ENCODE measurements around the gene CORO6.

CORO6 gene

DNA sequence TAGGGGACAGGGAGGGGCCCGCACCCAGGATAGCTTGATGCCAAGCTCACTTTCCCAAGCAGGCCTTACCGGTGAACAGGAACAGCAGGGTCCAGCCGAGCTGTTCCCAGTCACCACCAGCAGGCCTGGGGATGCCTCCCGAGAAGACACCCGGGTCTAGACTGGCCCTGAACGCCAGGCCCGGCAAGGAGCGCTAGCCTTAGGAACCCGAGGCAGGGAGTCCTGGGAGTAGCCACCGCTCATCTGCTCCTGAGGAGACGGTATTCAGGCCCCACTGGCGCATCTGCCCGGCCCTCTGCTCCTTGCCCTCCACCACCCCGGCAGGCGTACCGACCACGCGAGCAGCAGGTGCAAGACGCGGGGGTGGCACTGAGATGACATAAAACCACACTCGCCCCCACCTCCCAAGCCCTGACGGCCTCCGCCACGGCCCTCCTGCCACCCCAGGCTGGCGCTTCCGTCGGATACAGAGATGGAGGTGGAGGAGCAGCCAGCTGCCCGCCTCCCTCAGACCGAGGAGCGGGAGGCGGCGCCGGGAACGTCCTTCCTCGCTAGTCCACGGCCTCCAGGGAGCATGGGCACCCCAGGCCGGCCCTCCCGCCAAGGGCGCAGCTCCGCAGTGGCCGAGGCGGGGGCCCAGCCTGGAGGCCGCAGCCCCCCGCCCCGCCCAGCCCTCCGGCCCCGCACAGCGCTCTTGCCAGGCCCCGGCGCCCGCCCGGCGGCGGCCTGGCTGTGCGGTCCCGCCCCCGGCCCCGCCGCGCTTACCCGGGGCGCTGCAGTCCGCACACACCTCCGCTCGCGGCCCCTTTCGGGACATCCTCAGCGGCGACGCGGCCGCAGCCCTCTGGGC lies 33.9 kb downstream of the CORO6 start:
- peaks cover 4% of the 10 kb centered on the region for H3K36me3 Mint-ChIP-seq
- peaks cover under 1% of the 10 kb centered on the region for H3K27me3 Mint-ChIP-seq
- peak overlapping the region; percentile 66 for H3K27ac Mint-ChIP-seq
- H3K9me3 Mint-ChIP-seq: no peaks in the 10 kb centered on the region
- H3K4me1 Mint-ChIP-seq: peaks cover 77% of the 10 kb centered on the region
- CTCF ChIA-PET: interaction anchor here (0.9 to 1.8 kb wide), 7 partner anchors 9 to 433 kb away, joined by 3 to 9 read pairs (median 4); no protein-coding TSS in a partner anchor
- peak overlapping the region; percentile 93 for H3K4me3 Mint-ChIP-seq
- DNase-seq: peak; percentile 64

DNA sequence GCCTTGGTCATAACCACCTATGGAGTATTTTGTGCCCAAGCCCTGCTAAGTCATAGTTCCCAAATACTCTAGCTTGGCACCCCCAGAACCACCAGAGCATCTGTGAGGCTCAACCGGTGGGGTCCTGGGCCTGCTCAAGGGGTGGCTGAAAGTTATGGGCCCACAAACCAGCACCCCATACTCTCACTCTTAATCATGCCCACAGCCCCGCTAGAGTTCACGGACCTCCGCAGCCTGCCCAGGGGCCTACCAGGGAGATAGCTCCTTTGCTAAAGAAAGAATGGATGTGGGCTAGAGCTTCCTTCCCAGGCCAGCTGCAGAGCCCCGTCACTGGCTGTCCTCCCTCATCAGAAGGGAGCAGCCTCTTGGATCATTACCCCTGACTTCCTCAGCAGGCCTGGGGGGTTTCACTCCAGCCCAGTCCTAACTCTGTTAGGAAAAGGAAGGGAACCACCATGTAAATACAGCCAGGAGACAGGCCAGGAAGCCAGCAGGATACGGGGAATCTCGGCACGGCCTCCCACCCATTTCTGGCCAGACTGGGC lies 34.6 kb downstream of the CORO6 start:
- Mint-ChIP-seq H3K27me3 (no peaks in the 10 kb centered on the region), H3K4me3 (peak overlapping the region; percentile 93), H3K36me3 (peaks cover 9% of the 10 kb centered on the region), H3K9me3 (no peaks in the 10 kb centered on the region), H3K27ac (peak overlapping the region; percentile 85), H3K4me1 (peaks cover 81% of the 10 kb centered on the region)
- no peak for DNase-seq
- CTCF ChIA-PET: interaction anchor here (0.8 to 1.8 kb wide), 8 partner anchors 9 to 433 kb away, joined by 3 to 9 read pairs (median 4); no protein-coding TSS in a partner anchor

DNA sequence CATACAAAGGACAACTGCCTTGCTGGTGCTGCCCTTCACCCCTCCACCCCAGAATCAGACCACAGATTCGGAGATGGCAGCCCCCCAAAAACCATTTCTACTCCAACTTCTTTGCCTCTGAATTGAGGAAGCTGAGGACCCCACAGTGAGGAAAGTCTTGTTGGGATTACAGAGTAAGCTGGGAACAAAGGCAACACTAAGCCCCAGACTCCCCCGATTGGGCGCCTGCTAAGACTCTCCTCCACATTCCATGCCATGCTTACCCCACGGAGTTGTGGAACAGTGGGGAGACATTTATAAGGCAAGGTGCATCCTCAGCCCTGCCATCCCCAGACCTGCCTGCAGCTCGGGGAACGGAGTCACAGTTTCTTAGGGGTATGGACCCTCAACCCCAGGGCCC lies 35.1 kb downstream of the CORO6 start:
- Mint-ChIP-seq H3K9me3 (no peaks in the 10 kb centered on the region), H3K27ac (peak overlapping the region; percentile 85), H3K4me3 (peak overlapping the region; percentile 93), H3K36me3 (peaks cover 13% of the 10 kb centered on the region), H3K4me1 (peaks cover 77% of the 10 kb centered on the region), H3K27me3 (no peaks in the 10 kb centered on the region)
- CTCF ChIA-PET: interaction anchor here (0.8 to 1.8 kb wide), 8 partner anchors 8 to 434 kb away, joined by 3 to 7 read pairs (median 4); no protein-coding TSS in a partner anchor
- no peak for DNase-seq

DNA sequence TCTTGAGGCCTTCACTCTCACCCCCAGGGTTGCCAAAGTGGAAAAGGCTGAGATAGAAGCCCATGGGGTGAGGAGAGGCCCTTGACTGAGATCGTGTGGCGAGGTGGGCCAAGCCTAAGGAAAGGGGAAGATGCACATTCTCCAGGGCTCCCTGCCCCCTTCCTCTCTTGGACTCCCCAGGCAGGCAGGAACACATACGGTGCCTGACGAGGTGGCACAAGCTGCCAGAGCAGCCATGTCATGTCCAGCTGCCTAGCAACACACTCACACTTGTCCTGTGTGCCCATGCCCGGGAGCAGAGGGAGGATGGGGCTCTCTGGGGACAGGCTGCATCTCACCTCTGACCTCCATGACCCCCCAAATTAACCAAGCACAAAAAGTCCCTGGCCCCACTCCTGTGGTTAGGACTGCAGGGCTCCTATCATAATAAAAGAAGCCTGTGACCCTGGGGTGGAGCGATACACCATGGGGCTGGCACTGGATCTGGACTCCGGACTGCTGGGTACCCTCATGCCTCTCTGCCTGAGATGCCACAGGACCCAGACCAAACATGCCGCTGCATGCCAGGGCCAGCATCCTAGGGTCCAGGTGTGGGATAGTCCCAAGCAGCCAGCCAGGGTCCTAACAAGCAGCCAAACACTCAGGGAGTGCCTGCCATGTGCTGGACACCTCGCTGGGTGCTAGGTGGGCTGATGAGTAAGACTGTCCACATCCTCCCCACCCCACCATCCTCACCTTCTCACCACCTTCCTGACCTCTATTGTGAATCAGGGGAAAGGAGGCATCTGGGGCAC lies 35.8 kb downstream of the CORO6 start:
- H3K4me1 Mint-ChIP-seq: peaks cover 72% of the 10 kb centered on the region
- DNase-seq: no peak
- H3K27me3 Mint-ChIP-seq: no peaks in the 10 kb centered on the region
- no peaks in the 10 kb centered on the region for H3K9me3 Mint-ChIP-seq
- CTCF ChIA-PET: interaction anchor here (0.8 to 1.9 kb wide), 6 partner anchors 7 to 217 kb away, joined by 3 to 7 read pairs (median 4); no protein-coding TSS in a partner anchor
- H3K36me3 Mint-ChIP-seq: peaks cover 21% of the 10 kb centered on the region
- H3K4me3 Mint-ChIP-seq: peak overlapping the region; percentile 93
- H3K27ac Mint-ChIP-seq: peak overlapping the region; percentile 11

DNA sequence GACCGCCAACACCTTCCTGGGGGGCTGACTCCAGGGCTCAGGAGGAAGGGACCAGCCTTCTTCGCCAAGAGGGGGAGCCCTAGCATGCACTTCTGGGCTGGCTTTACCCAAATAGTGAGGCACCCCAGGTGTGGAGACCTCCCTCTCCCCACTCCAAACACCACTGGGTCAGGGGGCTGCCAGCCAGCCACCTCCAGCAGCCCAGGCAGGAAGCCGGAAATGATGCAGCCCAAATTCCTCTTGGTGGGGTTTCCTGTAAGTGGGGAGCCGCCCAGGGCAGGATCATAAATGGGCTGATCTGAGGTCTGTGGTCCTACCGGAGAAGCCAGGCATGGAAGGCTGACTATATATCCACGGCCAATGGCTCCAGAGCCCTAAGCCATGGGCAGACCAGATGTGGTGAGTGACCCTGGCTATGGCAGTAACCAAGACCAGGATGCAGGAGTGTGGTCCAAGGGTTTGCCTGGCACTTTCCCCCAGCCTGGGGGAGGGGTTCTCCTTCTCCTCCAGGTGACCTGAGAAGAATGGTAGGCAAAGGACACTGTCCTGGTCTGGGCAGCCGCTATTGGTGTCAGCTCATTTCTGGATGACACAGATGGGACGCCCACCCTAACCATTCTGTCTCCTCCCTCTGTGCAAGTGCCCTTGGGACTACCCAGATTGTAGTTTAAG lies 37.5 kb downstream of the CORO6 start:
- CTCF ChIA-PET: interaction anchor here (1.7 to 2.5 kb wide), 3 partner anchors 9 to 32 kb away, joined by 5 to 14 read pairs (median 7); no protein-coding TSS in a partner anchor
- no peaks in the 10 kb centered on the region for H3K9me3 Mint-ChIP-seq
- H3K4me1 Mint-ChIP-seq: peaks cover 60% of the 10 kb centered on the region
- H3K27ac Mint-ChIP-seq: peak overlapping the region; percentile 84
- H3K27me3 Mint-ChIP-seq: no peaks in the 10 kb centered on the region
- peaks cover 25% of the 10 kb centered on the region for H3K36me3 Mint-ChIP-seq
- peak; percentile 57 for DNase-seq
- H3K4me3 Mint-ChIP-seq: peak overlapping the region; percentile 60

DNA sequence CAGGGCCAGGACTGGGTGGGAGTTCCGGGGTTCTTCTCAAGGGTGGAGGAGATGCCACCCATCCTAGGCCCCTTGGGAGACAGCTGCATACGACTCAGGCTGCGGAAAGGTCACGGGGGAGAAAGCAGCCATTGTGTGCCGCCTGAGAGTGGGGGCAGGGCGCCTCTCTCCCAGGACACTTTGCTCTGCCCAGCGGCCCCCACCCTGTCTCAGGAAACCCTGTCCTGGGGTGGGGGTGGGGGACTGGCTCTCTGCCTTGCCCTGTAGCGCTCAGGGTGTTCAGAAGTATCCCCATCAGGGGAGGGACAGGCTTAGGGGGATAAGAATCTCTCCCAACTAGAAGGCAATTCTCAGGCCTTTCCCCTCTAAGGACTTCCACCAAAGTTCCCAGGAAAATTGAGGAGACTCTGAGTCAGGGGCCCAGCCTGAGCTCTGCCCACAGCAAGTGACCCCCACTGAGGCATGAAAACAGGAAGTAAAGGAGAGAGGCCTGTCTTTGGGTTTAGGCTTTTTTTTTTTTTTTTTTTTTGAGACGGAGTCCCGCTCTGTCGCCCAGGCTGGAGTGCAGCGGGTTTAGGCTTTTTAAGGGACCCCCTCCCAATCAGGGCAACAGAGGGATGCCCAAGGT lies 38.1 kb downstream of the CORO6 start:
- Mint-ChIP-seq H3K36me3 (peaks cover 30% of the 10 kb centered on the region), H3K4me3 (peak overlapping the region; percentile 60), H3K27ac (peak overlapping the region; percentile 84), H3K9me3 (no peaks in the 10 kb centered on the region), H3K4me1 (peaks cover 60% of the 10 kb centered on the region), H3K27me3 (no peaks in the 10 kb centered on the region)
- CTCF ChIA-PET: interaction anchor here (1.3 to 2.5 kb wide), 3 partner anchors 8 to 33 kb away, joined by 4 to 14 read pairs (median 5); no protein-coding TSS in a partner anchor
- DNase-seq: no peak

DNA sequence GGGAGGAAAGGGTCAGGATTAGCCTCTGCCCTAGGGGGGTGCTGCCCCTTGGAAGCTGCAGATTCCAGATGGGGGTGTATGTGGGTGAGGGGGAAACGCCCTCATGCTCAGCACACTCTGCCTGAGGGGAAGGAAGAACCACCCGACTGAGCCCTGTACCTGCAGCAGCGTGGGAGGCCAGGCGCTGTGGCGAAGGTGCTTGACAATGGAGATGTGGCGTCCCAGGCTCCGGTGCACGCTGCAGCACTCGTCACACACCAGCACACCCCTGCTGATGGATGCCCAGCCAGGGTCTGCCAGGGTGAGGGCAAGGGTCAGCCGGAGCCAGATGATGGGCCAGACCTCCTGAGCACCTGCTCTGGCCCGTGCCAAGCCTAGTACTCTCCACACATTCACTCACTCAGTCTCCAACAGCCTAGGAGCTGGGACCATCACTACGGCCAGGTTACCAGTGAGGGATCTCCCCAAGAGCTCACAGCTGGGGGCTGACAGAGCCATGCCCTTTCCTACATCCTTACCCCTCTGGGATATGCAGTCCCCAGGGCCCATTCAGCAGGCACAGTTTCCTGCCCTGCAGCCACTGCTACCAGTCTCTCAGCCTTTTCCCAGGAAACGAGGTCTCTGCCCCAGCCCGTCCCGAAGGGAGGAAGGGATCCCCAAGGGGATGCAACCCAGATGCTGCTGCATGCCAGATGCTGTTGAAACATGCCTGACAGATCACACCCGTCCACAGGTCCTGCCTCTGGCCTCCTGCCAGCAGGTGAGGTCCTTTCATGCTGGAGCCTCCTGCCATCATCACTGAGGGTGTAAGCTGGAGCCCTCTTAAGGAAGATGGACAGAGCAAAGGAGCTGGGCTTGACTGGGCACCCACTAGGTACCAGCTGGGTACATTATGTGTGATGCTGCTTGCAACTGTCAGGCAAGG lies 39.1 kb downstream of the CORO6 start:
- Mint-ChIP-seq H3K27ac (peak overlapping the region; percentile 84), H3K9me3 (no peaks in the 10 kb centered on the region), H3K4me3 (no peak overlapping the region), H3K27me3 (no peaks in the 10 kb centered on the region), H3K36me3 (peaks cover 36% of the 10 kb centered on the region), H3K4me1 (peaks cover 60% of the 10 kb centered on the region)
- DNase-seq: no peak
- CTCF ChIA-PET: interaction anchor here (1.1 to 3.3 kb wide), 6 partner anchors 8 to 34 kb away, joined by 3 to 14 read pairs (median 5); partner anchors contain the start of genes ABHD15 and TP53I13

DNA sequence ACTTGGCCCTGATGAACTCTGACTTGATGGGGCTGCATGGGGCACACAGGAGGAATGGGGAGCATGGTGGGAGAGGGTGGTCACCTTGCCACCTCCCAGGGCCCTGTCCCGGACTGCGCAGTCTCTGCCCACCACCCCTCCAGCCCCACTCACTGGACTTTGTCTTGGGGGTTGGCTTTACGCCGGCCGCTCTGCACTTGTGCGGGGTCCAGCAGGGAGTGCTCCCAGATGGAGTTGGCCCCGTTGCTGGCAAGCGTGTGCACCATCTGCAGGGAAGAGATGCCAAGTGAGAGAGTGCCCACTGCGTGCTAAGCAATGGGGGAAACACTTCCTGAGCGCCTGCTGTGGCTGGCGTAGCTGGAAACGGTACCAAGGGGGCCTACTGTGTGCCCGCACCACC lies 39.9 kb downstream of the CORO6 start:
- H3K36me3 Mint-ChIP-seq: peaks cover 41% of the 10 kb centered on the region
- peaks cover 55% of the 10 kb centered on the region for H3K4me1 Mint-ChIP-seq
- no peaks in the 10 kb centered on the region for H3K9me3 Mint-ChIP-seq
- no peak for DNase-seq
- H3K27me3 Mint-ChIP-seq: no peaks in the 10 kb centered on the region
- H3K4me3 Mint-ChIP-seq: no peak overlapping the region
- H3K27ac Mint-ChIP-seq: peak overlapping the region; percentile 19
- CTCF ChIA-PET: interaction anchor here (1.1 to 5.0 kb wide), 4 partner anchors 10 to 35 kb away, joined by 3 to 48 read pairs (median 9); partner anchors contain the start of genes ABHD15, ANKRD13B and TP53I13

GRCh38 chr17:29582254-29582765 lies 40.4 kb downstream of the CORO6 start:
- Mint-ChIP-seq H3K9me3 (no peaks in the 10 kb centered on the region), H3K36me3 (peaks cover 44% of the 10 kb centered on the region), H3K27me3 (no peaks in the 10 kb centered on the region), H3K27ac (no peak overlapping the region), H3K4me1 (peaks cover 51% of the 10 kb centered on the region), H3K4me3 (no peak overlapping the region)
- CTCF ChIA-PET: interaction anchor here (0.6 to 5.0 kb wide), 4 partner anchors 10 to 87 kb away, joined by 3 to 48 read pairs (median 8); partner anchors contain the start of gene ANKRD13B
- no peak for DNase-seq

DNA sequence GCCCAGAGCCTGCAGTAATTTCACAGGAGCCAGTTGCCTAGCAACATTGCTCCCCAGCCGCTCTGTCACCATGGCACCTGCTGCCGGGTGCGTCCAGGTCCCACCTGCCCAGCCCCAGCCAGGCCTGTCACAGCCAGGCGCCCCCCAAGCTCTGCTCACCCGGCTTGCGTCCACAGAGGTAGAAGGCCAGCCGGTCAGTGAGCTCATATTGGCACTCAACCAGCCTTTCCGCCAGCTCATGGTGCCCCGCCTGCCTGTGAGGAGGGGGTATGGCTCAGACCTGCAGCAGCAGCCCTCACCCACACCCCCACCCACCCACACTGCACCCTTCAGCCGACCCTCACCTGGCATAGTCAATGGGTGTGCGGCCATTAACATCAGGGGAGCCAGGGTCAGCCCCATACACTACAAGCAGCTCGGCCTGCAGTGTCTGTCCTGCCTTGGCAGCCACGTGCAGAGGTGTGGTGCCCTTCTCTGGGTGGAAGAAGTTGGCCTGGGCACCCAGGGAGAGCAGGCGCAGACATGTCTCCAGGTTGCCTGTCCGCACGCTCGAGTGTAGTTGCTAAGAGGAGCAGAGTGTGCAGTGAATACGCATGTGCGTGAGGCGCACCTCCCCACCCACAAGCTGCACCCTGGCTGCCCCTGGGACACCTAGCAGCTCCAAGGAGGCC lies 41.0 kb downstream of the CORO6 start:
- CTCF ChIA-PET: interaction anchor here (0.6 to 5.0 kb wide), 7 partner anchors 10 to 297 kb away, joined by 3 to 48 read pairs (median 6); partner anchors contain the start of gene ANKRD13B
- H3K27ac Mint-ChIP-seq: no peak overlapping the region
- H3K4me3 Mint-ChIP-seq: no peak overlapping the region
- peaks cover 44% of the 10 kb centered on the region for H3K36me3 Mint-ChIP-seq
- no peaks in the 10 kb centered on the region for H3K9me3 Mint-ChIP-seq
- peaks cover 45% of the 10 kb centered on the region for H3K4me1 Mint-ChIP-seq
- DNase-seq: no peak
- no peaks in the 10 kb centered on the region for H3K27me3 Mint-ChIP-seq

DNA sequence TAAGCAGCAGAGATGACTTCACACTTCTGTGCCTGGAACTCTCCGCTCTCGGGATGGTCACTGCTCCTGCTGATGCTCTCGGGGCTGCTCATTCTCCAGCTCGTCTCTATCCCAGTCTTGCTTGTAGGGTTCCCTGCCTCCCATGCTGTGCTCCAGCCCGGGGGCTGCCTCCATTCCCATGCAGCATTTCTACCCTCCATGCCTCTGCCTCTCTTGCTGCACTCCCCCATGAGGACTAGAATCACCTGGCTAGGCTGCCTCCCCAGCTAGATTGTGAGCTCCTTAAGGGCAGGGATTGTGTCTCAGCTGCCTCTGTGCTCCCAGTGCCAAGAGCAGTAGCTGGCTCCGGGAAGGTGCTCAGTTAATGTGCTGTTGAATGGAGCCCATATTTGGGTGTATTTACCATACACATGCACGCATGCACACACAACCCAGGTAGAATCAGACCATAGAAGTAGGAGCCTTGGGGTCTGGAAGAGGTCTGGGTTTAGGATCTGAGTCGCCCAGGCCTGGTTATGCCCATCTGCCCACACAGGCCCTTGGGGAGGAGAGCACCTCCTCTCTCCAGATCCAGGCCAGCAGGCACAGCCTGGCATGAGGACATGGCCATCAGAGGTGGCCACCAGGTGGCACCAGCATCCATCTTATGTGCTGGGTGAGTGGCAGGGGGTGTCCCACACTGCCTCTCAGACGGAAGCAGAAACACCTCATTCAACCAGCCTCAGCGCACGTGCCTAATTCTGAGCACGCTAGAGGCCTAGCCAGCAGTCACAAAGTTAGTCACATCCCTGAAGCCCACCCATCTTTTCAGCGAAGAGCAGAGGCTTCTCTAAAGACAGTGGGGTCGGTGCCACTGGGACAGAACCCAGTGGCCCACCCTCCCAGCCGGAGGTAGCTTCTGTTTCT lies 42.6 kb downstream of the CORO6 start:
- Mint-ChIP-seq H3K4me1 (peaks cover 29% of the 10 kb centered on the region), H3K9me3 (no peaks in the 10 kb centered on the region), H3K27me3 (no peaks in the 10 kb centered on the region), H3K27ac (peak overlapping the region; percentile 72), H3K4me3 (no peak overlapping the region), H3K36me3 (peaks cover 50% of the 10 kb centered on the region)
- CTCF ChIA-PET: interaction anchor here (0.6 to 5.0 kb wide), 11 partner anchors 8 to 471 kb away, joined by 3 to 48 read pairs (median 6); partner anchors contain the start of gene ANKRD13B
- peak; percentile 93 for DNase-seq

Measured in activated naive CD4-positive, alpha-beta T cell treated with anti-CD3 and anti-CD28 coated beads, Interleukin-2, amount 10 ng/mL, durations not matched to agents 7 days and 5 days (primary cell).